NOMO-1 treated with dmso at 0.1 percent for 144 hours (cell line): ENCODE results near the gene ARHGEF40.
"Not testable (repeated sequence)": the region's sequence is repeated elsewhere in the genome, so short reads cannot be mapped to it uniquely, and the experiment has no call there.

Source experiments
- DNase-seq: peaks from one replicate; lab custom pipeline; 2025; ENCODE audit not compliant: unreplicated experiment; lab: John Stamatoyannopoulos, UW

The ARHGEF40 gene

DNA sequence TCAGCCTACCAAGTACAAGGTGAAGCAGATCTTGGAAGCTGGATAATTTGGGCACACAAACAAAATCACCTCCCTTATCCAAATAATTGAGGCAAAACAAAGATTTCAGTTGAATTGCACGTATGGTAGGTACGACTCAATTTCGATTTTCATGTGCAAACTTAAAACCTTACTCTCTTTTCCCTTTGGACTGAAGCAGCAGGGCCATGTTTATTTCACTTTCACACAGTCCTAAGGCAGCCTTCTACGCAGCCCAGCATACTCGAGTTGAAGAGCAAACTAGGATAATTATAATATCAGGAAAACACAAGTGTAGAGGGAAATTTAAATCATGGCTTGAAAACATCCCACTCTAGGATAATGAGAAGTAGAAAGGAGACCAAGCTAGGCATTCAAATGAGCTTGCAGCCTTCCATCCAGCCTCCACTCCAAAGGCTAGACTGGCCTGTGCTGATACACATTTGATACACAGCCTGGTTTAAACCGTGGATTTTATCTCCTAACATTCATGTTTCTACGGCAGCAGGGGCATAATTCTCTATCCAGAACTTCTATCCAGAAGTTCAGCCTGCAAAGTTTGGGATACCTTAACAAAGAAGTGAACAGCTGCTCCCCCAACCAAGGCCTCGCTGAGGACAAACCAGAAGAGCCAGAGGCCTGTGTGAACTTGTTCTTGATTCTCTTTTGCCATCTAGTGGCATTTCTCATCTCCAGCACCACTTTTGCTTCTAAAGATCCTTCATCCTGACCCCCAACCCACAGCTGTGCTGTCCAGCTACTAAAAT is 30.3 kb upstream of the ARHGEF40 start:
- DNase-seq, result peak; percentile 45

GRCh38 chr14:21040370-21040925 is 29.7 kb upstream of the ARHGEF40 start:
- no peak for DNase-seq

DNA sequence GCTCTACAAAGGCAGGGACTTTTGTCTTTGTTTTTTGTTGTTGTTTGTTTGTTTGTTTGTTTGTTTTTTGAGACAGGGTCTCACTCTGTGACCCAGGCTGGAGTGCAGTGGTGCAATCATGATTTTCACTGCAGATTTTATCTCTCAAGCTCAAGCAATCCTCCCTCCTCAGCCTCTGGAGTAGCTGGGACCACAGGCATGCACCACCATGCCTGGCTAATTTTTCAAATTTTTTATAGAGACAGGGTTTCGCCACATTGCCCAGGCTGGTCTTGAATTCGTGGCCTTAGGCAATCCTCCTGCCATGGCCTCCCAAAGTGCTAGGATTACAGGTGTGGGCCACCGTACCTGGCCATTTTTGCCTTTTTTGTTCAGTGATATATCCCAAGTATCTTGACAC is 29.2 kb upstream of the ARHGEF40 start:
- not testable (repeated sequence) for DNase-seq

GRCh38 chr14:21041676-21042433 is 28.2 kb upstream of the ARHGEF40 start, which contains the start of gene RNASE7:
Gene RNASE7, plus strand, starts transcription at chr14:21042362. Its CDS starts 631 bp downstream, at chr14:21042993.
- no peak for DNase-seq

DNA sequence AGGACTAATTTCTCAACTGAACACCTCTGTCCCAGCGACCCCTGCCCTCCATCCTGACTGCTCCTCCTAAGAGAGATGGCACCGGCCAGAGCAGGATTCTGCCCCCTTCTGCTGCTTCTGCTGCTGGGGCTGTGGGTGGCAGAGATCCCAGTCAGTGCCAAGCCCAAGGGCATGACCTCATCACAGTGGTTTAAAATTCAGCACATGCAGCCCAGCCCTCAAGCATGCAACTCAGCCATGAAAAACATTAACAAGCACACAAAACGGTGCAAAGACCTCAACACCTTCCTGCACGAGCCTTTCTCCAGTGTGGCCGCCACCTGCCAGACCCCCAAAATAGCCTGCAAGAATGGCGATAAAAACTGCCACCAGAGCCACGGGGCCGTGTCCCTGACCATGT is 27.2 kb upstream of the ARHGEF40 start:
- no peak for DNase-seq

- no peak for DNase-seq
These were observed 26.6 kb upstream of the ARHGEF40 start for GRCh38 chr14:21043387-21043973.

DNA sequence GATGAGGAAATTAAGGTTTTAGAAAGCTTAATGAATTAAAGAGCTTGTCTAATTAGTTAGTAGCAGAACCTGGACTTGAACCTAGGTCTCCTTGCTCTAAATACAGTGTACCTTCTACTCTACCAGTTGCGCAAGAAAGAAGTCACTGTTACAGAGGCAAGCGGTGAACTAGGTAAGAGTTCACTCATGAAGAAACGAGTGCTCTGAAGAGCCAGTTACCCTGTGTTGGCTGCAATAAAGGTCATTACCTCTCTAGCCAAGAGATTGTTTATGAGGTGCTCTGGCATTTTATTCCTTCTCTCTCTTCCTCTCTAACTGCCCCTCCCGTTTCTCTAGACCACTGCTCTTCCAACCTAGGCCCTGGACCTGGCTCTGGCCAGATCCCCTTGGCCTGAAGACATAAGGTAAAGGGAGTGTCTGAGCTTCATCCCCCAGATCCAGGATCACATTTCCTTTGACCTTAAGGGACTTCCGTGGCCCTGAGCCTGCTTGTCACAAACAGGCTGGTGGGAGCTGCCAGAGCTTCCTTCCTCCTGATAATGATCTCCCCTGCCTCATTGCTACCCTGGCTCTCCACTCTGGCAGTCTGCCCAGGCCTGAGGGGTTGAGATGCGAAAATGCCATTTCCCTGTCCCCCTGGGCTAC is 26.0 kb upstream of the ARHGEF40 start:
- DNase-seq, result no peak

- no peak for DNase-seq
These were observed 22.7 kb upstream of the ARHGEF40 start for GRCh38 chr14:21047378-21047781.

- no peak for DNase-seq
These were observed 21.5 kb upstream of the ARHGEF40 start for GRCh38 chr14:21048638-21049037.

- no peak for DNase-seq
These were observed 20.8 kb upstream of the ARHGEF40 start for GRCh38 chr14:21049271-21049673.

DNA sequence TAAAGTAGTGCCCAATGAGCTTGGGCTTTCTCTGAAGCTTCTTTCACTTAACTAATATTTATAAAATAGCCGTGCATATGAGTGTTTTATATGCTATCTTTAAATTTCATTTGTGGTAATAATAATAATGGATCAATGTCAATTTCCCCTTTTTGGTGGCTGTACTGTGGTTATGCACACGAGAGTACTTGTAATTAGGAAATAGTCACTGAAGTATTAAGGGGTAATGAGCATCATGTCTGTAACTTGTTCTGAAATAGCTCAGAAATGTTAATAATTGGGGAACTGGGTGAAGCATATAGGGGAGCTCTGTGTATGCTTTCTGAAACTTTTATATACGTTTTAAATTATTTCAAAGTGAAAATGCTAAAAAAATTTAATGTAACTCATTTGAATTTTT is 19.5 kb upstream of the ARHGEF40 start:
- no peak for DNase-seq

DNA sequence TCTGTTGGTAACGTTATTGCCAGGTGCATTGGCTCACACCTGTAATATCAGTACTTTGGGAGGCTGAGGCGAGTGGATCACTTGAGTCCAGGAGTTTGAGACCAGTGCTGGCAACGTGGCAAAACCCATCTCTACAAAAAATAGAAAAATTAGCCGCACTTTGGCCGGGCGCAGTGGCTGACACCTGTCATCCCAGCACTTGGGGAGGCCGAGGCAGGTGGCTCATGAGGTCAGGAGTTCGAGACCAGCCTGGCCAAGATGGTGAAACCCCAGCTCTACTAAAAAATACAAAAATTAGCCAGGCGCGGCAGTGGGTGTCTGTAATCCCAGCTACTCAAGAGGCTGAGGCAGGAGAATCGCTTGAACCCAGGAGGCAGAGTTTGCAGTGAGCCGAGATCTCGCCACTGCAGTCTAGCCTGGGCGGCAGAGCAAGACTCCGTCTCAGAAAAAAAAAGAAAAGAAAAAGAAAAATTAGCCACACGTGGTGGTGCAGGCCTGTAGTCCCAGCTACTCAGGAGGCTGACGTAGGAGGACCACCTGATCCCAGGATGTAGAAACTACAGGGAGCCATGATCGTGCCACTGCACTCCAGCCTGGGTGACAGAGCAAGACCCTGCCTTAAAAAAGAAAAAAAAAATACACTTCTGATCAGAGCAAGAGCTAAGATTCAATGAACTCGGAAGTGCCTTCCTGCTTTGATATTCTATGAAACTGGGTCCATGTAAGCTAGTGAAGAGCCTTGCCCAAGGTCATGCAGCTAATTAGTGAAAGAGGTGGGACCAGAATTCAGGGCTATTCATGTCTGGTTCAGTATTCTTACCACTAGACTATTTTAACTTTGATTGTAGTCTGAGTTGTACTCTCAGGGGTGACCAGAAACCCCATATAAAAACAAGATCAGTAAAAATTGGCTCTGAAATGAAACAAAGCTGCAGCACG is 16.7 kb upstream of the ARHGEF40 start:
- no peak for DNase-seq

DNA sequence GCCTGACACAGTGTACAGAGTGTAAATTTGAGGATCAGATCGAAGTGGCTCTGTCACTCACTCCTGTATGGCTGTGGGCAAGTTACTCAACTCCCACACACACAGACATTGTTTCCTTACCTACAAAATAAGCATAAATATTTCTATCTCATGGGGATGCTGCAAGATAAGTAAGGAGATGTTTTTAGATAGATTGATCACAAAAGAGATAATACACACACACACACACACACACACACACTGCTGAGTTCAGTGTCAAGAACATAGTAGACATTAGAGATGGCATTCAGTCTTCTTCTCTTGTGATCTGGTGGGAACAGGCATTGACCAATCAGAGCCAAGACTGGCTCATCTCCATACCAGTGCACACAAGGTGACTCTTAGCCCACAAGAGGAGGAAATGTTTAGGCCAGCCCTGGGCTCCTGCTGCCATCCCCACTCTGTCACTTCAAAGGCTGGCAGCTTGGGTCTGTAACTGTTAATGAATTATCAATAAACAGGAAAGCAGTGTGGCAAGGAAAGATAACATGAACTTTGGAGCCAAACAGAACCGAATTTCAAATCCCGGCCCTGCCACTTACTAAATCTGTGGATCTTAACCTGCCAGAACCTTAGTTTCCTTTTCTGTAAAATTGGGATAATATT is 15.9 kb upstream of the ARHGEF40 start:
- DNase-seq, result no peak

- DNase-seq, result no peak
These were observed 15.3 kb upstream of the ARHGEF40 start for GRCh38 chr14:21054768-21055145.

DNA sequence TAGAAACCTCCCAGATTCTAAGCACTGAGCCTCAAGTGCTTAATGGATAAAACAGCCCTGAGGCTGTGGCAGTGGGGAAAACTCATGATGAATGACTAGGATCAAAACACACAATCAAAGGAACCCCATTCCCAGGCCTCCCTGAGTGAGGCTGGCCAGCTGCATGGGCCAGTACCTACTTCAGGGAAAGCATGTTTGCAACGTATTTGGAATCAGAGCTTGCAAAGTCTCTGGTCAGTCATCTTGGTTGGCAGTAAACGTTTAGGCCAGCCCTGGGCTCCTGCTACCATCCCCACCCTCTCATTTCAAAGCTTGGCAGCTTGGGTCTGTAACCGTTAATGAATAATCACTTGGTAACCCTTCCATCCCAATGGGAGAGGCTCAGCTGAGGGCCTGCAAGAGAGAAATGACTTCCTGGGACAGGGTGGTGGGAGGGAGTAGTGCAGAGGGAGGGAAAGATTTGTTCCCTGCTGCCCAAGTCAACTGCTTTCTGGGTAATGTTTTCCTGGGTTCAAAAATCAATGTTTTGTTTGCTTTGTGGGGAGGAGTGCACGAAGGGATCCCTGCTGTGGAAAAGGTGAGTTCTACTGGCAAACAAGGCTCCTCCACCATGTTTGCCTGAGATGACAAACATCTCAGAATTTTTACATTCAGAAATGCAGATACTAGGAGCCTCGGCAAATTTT is 14.5 kb upstream of the ARHGEF40 start:
- no peak for DNase-seq

GRCh38 chr14:21056520-21057163 is 13.5 kb upstream of the ARHGEF40 start:
- no peak for DNase-seq

DNA sequence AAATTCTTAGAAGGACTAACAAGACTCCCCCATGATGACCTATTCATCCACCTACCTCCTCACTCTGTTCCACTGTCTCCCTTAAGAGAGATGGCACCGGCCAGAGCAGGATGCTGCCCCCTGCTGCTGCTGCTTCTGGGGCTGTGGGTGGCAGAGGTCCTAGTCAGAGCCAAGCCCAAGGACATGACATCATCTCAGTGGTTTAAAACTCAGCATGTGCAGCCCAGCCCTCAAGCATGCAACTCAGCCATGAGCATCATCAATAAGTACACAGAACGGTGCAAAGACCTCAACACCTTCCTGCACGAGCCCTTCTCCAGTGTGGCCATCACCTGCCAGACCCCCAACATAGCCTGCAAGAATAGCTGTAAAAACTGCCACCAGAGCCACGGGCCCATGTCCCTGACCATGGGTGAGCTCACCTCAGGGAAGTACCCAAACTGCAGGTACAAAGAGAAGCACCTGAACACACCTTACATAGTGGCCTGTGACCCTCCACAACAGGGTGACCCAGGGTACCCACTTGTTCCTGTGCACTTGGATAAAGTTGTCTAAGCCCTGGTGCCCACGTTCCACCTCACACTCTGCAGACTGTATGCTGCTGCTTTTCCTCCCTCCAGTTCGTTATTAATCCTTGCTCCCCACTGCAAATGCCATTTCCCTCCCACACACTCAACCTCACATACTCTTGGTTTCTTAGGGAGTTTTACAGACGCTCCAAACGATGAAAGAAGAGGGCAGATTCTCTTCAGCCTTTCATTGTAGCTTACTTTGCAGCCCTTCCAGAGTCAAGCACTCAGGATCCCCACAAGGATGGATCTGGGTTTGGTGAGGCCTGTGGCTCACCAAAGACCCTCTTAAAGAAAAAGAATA is 12.1 kb upstream of the ARHGEF40 start, which contains the start of gene RNASE8:
Gene RNASE8 (plus strand): TSS at position 20 of the 873 bp plus-strand sequence. CDS start 71 bp downstream, at position 91.
- no peak for DNase-seq
